ENCODE results near the gene MAP7. TPM values are rescaled to one million over a fixed set of nuclear protein-coding genes. Genes with fewer than 3 reads are reported as not detected.

Gene MAP7
- total RNA-seq, 2 experiments from 2014 or later: 0.31 to 0.45 TPM

DNA sequence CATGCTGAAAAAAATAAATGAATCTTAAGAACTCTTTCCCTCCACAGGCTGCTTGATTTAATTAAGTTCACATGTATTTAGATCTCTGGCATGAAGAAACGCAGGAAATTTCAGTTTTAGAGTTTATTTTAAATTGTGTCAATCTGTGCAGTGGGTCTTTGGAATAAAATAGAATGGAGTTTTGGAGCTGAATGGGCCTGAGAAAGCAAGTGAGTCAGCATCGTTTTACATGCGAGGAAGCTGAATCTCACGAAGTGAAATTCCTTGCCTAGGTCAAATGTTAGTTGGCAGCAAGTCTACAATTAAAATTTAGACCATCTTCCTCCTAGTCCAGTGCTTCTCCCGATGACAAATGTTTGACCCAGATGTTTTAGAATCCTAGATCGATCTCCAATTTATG lies 22.4 kb downstream of the MAP7 start:
- ChIA-PET CTCF (interaction anchor here (1.6 kb wide), 1 partner anchor 19 kb away, joined by 9 read pairs; no protein-coding TSS in a partner anchor), POLR2A (no interaction called here)
- peaks cover 18% of the 10 kb centered on the region for H3K27me3 Mint-ChIP-seq (ENCODE audit: low read depth)
- no peak overlapping the region for H3K27ac Mint-ChIP-seq
- ATAC-seq (no peak), DNase-seq (no peak)
- H3K4me3 Mint-ChIP-seq: no peak overlapping the region
- H3K36me3 Mint-ChIP-seq (ENCODE audit: low read depth): no peaks in the 10 kb centered on the region
- H3K9me3 Mint-ChIP-seq (ENCODE audit: insufficient read depth): no peaks in the 10 kb centered on the region
- H3K4me1 Mint-ChIP-seq (ENCODE audit: low read depth): peaks cover 11% of the 10 kb centered on the region

- ATAC-seq: no peak
- peaks cover 11% of the 10 kb centered on the region for H3K4me1 Mint-ChIP-seq (ENCODE audit: low read depth)
- no peak for DNase-seq
- no peak overlapping the region for H3K4me3 Mint-ChIP-seq
- POLR2A ChIA-PET: no interaction called here
- H3K27me3 Mint-ChIP-seq (ENCODE audit: low read depth): peaks cover 17% of the 10 kb centered on the region
- no peak overlapping the region for H3K27ac Mint-ChIP-seq
- CTCF ChIA-PET: interaction anchor here (0.7 to 2.7 kb wide), 3 partner anchors 20 to 209 kb away, joined by 3 to 12 read pairs (median 10); partner anchors contain the start of gene MAP7
- no peaks in the 10 kb centered on the region for H3K36me3 Mint-ChIP-seq (ENCODE audit: low read depth)
- H3K9me3 Mint-ChIP-seq (ENCODE audit: insufficient read depth): no peaks in the 10 kb centered on the region
Measured at GRCh38 chr6:136526937-136527336, 23.3 kb downstream of the MAP7 start.

DNA sequence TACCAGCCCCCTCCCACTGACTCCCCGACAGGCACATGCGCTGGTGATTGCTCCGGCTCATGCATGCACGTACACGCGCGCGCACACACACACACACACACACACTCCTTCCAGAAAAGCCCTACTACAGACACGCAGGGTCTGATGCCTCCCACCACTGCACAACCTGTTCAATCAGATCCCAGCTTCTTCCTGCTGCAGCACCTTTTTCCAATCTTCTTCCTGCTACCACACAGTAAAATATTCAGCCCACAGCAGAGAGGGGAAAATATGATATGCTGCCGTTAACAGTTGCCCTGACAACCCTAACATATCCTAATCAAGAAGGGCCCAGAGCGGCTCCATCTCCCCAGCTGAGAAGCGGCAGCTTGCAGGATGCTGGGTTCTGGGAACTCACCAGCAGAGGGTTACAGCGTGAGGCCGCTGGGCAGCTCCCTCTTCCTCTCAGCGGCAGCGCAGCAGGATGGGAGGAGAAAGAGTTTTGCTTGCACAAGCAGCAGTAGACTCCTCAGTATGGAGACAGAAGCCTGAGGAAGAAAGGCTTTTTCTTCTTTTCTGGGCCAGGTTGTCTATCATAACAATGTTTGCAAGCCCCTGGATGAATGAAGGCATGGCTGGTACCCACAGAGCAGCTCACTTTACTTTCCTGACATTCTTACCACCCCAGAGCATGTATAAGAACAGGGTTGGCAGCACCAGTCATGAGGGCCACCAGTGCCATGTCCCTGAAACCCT lies 23.9 kb downstream of the MAP7 start:
- POLR2A ChIA-PET: interaction anchor here (1.3 kb wide), 1 partner anchor 237 kb away, joined by 3 read pairs; the partner anchor contains the start of gene BCLAF1
- no peak overlapping the region for H3K27ac Mint-ChIP-seq
- H3K36me3 Mint-ChIP-seq (ENCODE audit: low read depth): no peaks in the 10 kb centered on the region
- H3K4me1 Mint-ChIP-seq (ENCODE audit: low read depth): peaks cover 11% of the 10 kb centered on the region
- DNase-seq (peak; percentile 65), ATAC-seq (peak; percentile 94)
- no peaks in the 10 kb centered on the region for H3K9me3 Mint-ChIP-seq (ENCODE audit: insufficient read depth)
- CTCF ChIA-PET: interaction anchor here (0.7 to 2.7 kb wide), 5 partner anchors 21 to 266 kb away, joined by 3 to 12 read pairs (median 6); partner anchors contain the start of genes MAP3K5 and MAP7
- peaks cover 16% of the 10 kb centered on the region for H3K27me3 Mint-ChIP-seq (ENCODE audit: low read depth)
- peak overlapping the region; percentile 7 for H3K4me3 Mint-ChIP-seq

DNA sequence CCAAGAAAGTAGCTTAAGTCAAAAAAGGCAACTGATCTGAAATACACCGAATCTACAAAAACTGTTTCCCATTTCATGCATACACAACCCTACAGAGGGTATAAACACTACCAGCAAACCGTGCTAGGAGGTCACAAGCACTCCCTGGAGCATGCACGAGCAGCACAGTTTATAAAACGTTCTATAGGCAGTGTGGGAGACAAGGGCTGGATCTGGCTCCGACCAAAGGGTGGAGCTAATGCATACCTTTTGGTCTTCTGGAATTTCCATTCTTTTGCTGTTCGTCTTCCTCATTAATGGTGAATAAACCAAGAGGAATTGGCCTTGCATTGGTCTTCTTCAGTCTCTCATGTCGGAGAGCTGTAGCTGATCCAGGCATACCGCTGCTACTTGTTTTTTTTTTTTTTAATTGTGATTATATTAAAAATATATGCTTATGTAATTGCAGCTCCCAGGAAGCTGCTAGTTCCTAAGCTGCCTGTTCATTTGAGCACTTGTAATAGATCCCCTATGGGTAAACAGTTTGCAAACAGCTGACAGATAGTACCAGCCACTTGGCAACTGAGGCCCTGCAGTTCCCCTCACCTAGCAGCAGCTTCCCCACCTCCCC lies 24.5 kb downstream of the MAP7 start:
- ChIA-PET CTCF (interaction anchor here (1.0 to 2.7 kb wide), 4 partner anchors 22 to 267 kb away, joined by 6 to 12 read pairs (median 8); partner anchors contain the start of genes MAP3K5 and MAP7), POLR2A (interaction anchor here (1.3 kb wide), 1 partner anchor 236 kb away, joined by 3 read pairs; the partner anchor contains the start of gene BCLAF1)
- Mint-ChIP-seq H3K27me3 (ENCODE audit: low read depth) (peaks cover 15% of the 10 kb centered on the region), H3K27ac (no peak overlapping the region), H3K9me3 (ENCODE audit: insufficient read depth) (no peaks in the 10 kb centered on the region), H3K4me3 (no peak overlapping the region), H3K4me1 (ENCODE audit: low read depth) (peaks cover 11% of the 10 kb centered on the region), H3K36me3 (ENCODE audit: low read depth) (no peaks in the 10 kb centered on the region)
- no peak for DNase-seq
- ATAC-seq: no peak

DNA sequence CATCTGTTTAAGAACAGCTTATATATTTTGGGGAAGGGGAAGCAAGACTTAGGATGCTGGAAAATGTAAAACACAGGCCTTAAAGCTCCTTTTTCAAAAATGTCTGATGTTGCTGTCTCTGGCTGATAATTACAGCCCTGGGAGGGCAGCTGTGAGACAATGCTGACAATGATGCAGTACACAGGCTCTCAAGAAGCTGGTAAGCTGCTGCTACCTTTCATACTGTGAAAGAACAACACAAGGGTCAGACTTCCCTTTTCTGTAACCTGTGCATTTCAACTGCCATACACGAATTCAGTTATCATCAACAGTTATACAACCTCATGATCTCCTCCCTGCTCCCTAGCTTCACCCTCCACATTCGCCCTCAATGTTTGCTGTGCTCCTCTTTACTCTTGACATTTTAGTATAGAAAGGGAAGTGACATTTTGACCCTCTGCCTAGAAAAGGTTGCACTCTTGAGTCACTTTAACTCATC lies 25.2 kb downstream of the MAP7 start:
- ChIA-PET POLR2A (interaction anchor here (1.3 kb wide), 1 partner anchor 235 kb away, joined by 3 read pairs; the partner anchor contains the start of gene BCLAF1), CTCF (interaction anchor here (2.0 to 2.7 kb wide), 2 partner anchors 22 to 24 kb away, joined by 10 to 12 read pairs; partner anchors contain the start of gene MAP7)
- H3K36me3 Mint-ChIP-seq (ENCODE audit: low read depth): no peaks in the 10 kb centered on the region
- no peaks in the 10 kb centered on the region for H3K9me3 Mint-ChIP-seq (ENCODE audit: insufficient read depth)
- no peak overlapping the region for H3K4me3 Mint-ChIP-seq
- no peak for ATAC-seq
- no peak for DNase-seq
- H3K4me1 Mint-ChIP-seq (ENCODE audit: low read depth): peaks cover 11% of the 10 kb centered on the region
- H3K27me3 Mint-ChIP-seq (ENCODE audit: low read depth): peaks cover 19% of the 10 kb centered on the region
- H3K27ac Mint-ChIP-seq: no peak overlapping the region

DNA sequence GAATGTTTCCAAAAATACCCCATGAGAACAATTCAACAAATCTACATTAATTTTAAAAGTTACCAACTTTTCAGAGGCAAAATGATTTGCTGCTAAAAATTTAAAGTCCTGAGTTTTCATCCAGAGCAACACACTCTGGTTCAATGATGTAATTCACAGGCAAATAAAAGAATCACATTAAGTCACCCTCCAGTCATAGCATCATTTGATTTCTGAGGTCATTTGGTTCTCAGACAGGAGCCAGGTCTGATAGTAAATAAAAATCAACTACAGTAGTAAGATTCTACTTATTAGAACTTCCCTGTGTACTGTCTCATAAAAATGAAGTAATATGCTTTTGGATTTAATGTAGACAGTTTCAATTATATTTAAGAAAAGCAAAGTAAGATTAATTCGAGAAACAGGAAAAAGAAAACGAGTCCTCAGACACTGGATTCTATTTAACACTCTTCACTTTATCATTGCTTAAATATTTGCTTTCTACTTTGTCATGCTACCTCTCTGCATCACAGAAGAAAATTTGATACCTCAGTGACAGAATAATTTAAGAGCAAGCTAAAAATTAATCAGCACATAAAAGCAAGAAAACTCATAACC lies 25.8 kb downstream of the MAP7 start:
- Mint-ChIP-seq H3K4me1 (ENCODE audit: low read depth) (peaks cover 11% of the 10 kb centered on the region), H3K4me3 (no peak overlapping the region), H3K36me3 (ENCODE audit: low read depth) (no peaks in the 10 kb centered on the region), H3K9me3 (ENCODE audit: insufficient read depth) (no peaks in the 10 kb centered on the region), H3K27ac (no peak overlapping the region), H3K27me3 (ENCODE audit: low read depth) (peaks cover 16% of the 10 kb centered on the region)
- DNase-seq (no peak), ATAC-seq (no peak)
- ChIA-PET POLR2A (no interaction called here), CTCF (interaction anchor here (2.7 kb wide), 1 partner anchor 23 kb away, joined by 10 read pairs; no protein-coding TSS in a partner anchor)

GRCh38 chr6:136523196-136523595 lies 27.0 kb downstream of the MAP7 start:
- ATAC-seq (no peak), DNase-seq (no peak)
- H3K27me3 Mint-ChIP-seq (ENCODE audit: low read depth): peaks cover 21% of the 10 kb centered on the region
- no peaks in the 10 kb centered on the region for H3K9me3 Mint-ChIP-seq (ENCODE audit: insufficient read depth)
- H3K4me3 Mint-ChIP-seq: no peak overlapping the region
- ChIA-PET CTCF (interaction anchor here (0.7 kb wide), 1 partner anchor 14 kb away, joined by 4 read pairs; no protein-coding TSS in a partner anchor), POLR2A (no interaction called here)
- H3K36me3 Mint-ChIP-seq (ENCODE audit: low read depth): no peaks in the 10 kb centered on the region
- H3K27ac Mint-ChIP-seq: no peak overlapping the region
- H3K4me1 Mint-ChIP-seq (ENCODE audit: low read depth): peaks cover 11% of the 10 kb centered on the region

DNA sequence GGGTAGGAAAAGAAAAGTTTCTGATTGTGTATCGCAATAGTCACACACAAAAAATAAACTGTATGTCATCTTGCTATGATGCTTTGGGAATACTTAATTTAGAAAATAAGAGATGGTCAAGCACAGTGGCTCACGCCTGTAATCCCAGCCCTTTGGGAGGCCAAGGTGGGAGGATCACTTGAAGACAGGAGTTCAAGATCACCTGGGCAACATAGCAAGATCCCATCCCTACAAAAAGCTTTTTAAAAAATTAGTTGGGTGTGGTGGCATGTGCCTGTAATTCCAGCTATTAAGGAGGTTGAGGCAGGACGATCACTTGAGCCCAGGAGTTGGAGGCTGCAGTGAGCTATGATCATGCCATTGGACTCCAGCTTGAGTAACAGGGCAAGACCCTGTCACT lies 27.6 kb downstream of the MAP7 start:
- no peak for ATAC-seq
- Mint-ChIP-seq H3K9me3 (ENCODE audit: insufficient read depth) (no peaks in the 10 kb centered on the region), H3K4me1 (ENCODE audit: low read depth) (peaks cover 11% of the 10 kb centered on the region), H3K27me3 (ENCODE audit: low read depth) (peaks cover 21% of the 10 kb centered on the region), H3K36me3 (ENCODE audit: low read depth) (no peaks in the 10 kb centered on the region), H3K4me3 (no peak overlapping the region), H3K27ac (no peak overlapping the region)
- DNase-seq: no peak
- CTCF ChIA-PET: no interaction called here
- POLR2A ChIA-PET: no interaction called here

GRCh38 chr6:136521911-136522310 lies 28.3 kb downstream of the MAP7 start:
- no peaks in the 10 kb centered on the region for H3K9me3 Mint-ChIP-seq (ENCODE audit: insufficient read depth)
- no peak overlapping the region for H3K4me3 Mint-ChIP-seq
- no peak for ATAC-seq
- POLR2A ChIA-PET: no interaction called here
- H3K27me3 Mint-ChIP-seq (ENCODE audit: low read depth): peaks cover 19% of the 10 kb centered on the region
- H3K36me3 Mint-ChIP-seq (ENCODE audit: low read depth): no peaks in the 10 kb centered on the region
- CTCF ChIA-PET: no interaction called here
- DNase-seq: no peak
- peaks cover 10% of the 10 kb centered on the region for H3K4me1 Mint-ChIP-seq (ENCODE audit: low read depth)
- H3K27ac Mint-ChIP-seq: no peak overlapping the region

GRCh38 chr6:136521427-136521826 lies 28.8 kb downstream of the MAP7 start:
- Mint-ChIP-seq H3K27ac (no peak overlapping the region), H3K27me3 (ENCODE audit: low read depth) (peaks cover 19% of the 10 kb centered on the region), H3K9me3 (ENCODE audit: insufficient read depth) (no peaks in the 10 kb centered on the region), H3K4me3 (no peak overlapping the region), H3K36me3 (ENCODE audit: low read depth) (no peaks in the 10 kb centered on the region), H3K4me1 (ENCODE audit: low read depth) (peaks cover 5% of the 10 kb centered on the region)
- no peak for DNase-seq
- ChIA-PET CTCF (no interaction called here), POLR2A (no interaction called here)
- ATAC-seq: no peak

GRCh38 chr6:136520517-136520916 lies 29.7 kb downstream of the MAP7 start:
- ChIA-PET CTCF (no interaction called here), POLR2A (no interaction called here)
- no peak for ATAC-seq
- Mint-ChIP-seq H3K36me3 (ENCODE audit: low read depth) (no peaks in the 10 kb centered on the region), H3K27ac (no peak overlapping the region), H3K27me3 (ENCODE audit: low read depth) (peaks cover 18% of the 10 kb centered on the region), H3K4me3 (no peak overlapping the region), H3K4me1 (ENCODE audit: low read depth) (no peaks in the 10 kb centered on the region), H3K9me3 (ENCODE audit: insufficient read depth) (no peaks in the 10 kb centered on the region)
- DNase-seq: no peak

DNA sequence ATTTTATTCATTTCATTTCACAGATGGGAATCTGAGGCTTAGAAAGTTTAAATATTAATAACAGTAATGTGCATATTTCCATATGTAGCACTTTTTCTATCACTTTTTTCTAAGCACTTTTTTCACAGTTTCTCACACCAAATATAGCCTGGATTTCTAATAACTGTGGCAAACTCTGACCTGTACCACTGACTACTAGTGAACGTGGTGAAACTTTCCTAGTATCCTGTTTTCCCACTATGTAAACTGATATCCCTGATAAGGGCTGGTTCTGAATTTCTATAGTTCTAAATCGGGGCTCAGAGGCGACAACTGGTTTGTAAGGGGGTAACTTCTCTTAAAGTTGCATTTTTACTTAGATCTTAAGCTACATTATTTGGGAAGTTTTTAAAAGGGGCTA lies 32.6 kb downstream of the MAP7 start:
- Mint-ChIP-seq H3K27ac (no peak overlapping the region), H3K4me3 (no peak overlapping the region), H3K36me3 (ENCODE audit: low read depth) (no peaks in the 10 kb centered on the region), H3K4me1 (ENCODE audit: low read depth) (no peaks in the 10 kb centered on the region), H3K9me3 (ENCODE audit: insufficient read depth) (no peaks in the 10 kb centered on the region), H3K27me3 (ENCODE audit: low read depth) (peaks cover 25% of the 10 kb centered on the region)
- DNase-seq (no peak), ATAC-seq (no peak)
- ChIA-PET POLR2A (no interaction called here), CTCF (no interaction called here)
